Fibroblast of gingiva (primary cell): Measurements from ENCODE around the gene INTS14.
"Not testable (repeated sequence)": the region's sequence is repeated elsewhere in the genome, so short reads cannot be mapped to it uniquely, and the experiment has no call there.

Experiments
- DNase-seq: peaks from one replicate; pipeline ENCODE4 v3.0.0-alpha.2; 2011; ENCODE audit warnings: low read depth

The INTS14 gene

GRCh38 chr15:65631503-65631902 lies 20.6 kb upstream of the INTS14 start:
- no peak for DNase-seq

GRCh38 chr15:65630760-65631159 lies 19.8 kb upstream of the INTS14 start:
- no peak for DNase-seq

- DNase-seq = no peak
Measured at GRCh38 chr15:65629548-65629947, 18.6 kb upstream of the INTS14 start.

GRCh38 chr15:65626856-65627255 lies 15.9 kb upstream of the INTS14 start:
- DNase-seq = no peak

GRCh38 chr15:65623103-65623502 lies 12.2 kb upstream of the INTS14 start:
- DNase-seq = no peak

GRCh38 chr15:65621638-65622037 lies 10.7 kb upstream of the INTS14 start, which contains the start of gene SLC24A1:
TSS of gene SLC24A1 (plus strand) at chr15:65621938. CDS start at chr15:65624081, 2,143 bp downstream.
- DNase-seq = no peak

- no peak for DNase-seq
Measured at GRCh38 chr15:65620833-65621232, 9.9 kb upstream of the INTS14 start.

- DNase-seq = no peak
Measured at GRCh38 chr15:65619626-65620290, 8.8 kb upstream of the INTS14 start.

- DNase-seq = no peak
Measured at GRCh38 chr15:65618560-65619109, 7.7 kb upstream of the INTS14 start.

- not testable (repeated sequence) for DNase-seq
Measured at GRCh38 chr15:65615887-65616286, 5.0 kb upstream of the INTS14 start.

GRCh38 chr15:65612949-65613744 lies 2.2 kb upstream of the INTS14 start:
- DNase-seq = no peak

GRCh38 chr15:65612616-65612946 lies 1.6 kb upstream of the INTS14 start:
- peak; percentile 10 for DNase-seq

- DNase-seq = no peak
Measured at GRCh38 chr15:65611888-65612615, 1.1 kb upstream of the INTS14 start.

GRCh38 chr15:65603559-65603958 lies 7.4 kb downstream of the INTS14 start:
- DNase-seq = no peak

GRCh38 chr15:65603134-65603533 lies 7.8 kb downstream of the INTS14 start:
- no peak for DNase-seq

GRCh38 chr15:65599677-65600076 lies 11.3 kb downstream of the INTS14 start:
- DNase-seq = no peak

- no peak for DNase-seq
Measured at GRCh38 chr15:65598468-65598867, 12.5 kb downstream of the INTS14 start.

- DNase-seq = no peak
Measured at GRCh38 chr15:65595960-65596359, 15.0 kb downstream of the INTS14 start.

GRCh38 chr15:65587094-65587493 lies 23.8 kb downstream of the INTS14 start:
- no peak for DNase-seq

- DNase-seq = no peak
Measured at GRCh38 chr15:65584241-65584640, 26.7 kb downstream of the INTS14 start.

GRCh38 chr15:65583701-65584100 lies 27.2 kb downstream of the INTS14 start:
- no peak for DNase-seq

- peak; percentile 50 for DNase-seq
Measured at GRCh38 chr15:65580287-65580686, 30.6 kb downstream of the INTS14 start.

- DNase-seq = no peak
Measured at GRCh38 chr15:65579762-65580161, 31.2 kb downstream of the INTS14 start.
